HepG2 (cell line): ENCODE measurements around the gene MAMLD1. TPM values are rescaled to one million over a fixed set of nuclear protein-coding genes. Genes with fewer than 3 reads are reported as not detected.

Source experiments
- ATAC-seq: fragments of 200-7000 bp; cut with Tn5 transposase; 3 replicates; pipeline ENCODE4 v1.9.1; 2020; ENCODE audit warnings: mild to moderate bottlenecking, moderate library complexity
- BruUV-seq: library from RNA; stranded (reverse); fragments of 400-500 nt; replicated peaks from 2 replicates; lab custom pipeline; 2021; lab: Mats Ljungman, UMichigan
- CTCF ChIA-PET: fragments of 300-600 bp; formaldehyde crosslinking; extraction: SDS; loops from one replicate; lab custom pipeline; 2021; ENCODE audit warnings: low total read pairs, inconsistent platforms, low intra/inter-chr PET ratio; lab: Yijun Ruan, JAX
- POLR2A ChIA-PET: fragments of 350-600 bp; sonication (Branson Sonifier 250); formaldehyde crosslinking; loops from one replicate; lab custom pipeline; 2020; ENCODE audit warnings: antibody characterized with exemption, inconsistent platforms; lab: Yijun Ruan, JAX
- DNase-seq: peaks from one replicate; pipeline ENCODE4 v3.0.0-alpha.2; 2015; ENCODE audit warnings: low spot score
- FAIRE-seq: peaks from 3 replicates; lab custom pipeline; 2011; peaks lifted over from hg19 to GRCh38; lab: Jason Lieb, UNC
- H2AFZ ChIP-seq: one replicate; pipeline ENCODE4 v1.6.1; 2011; ENCODE audit warnings: low read length, inconsistent platforms
- H3K27ac ChIP-seq: fragments of 300-600 bp; 3 replicates; pipeline ENCODE4 v1.8.0; 2011; ENCODE audit warnings: mixed run types, mild to moderate bottlenecking, mixed read lengths, low read length, inconsistent platforms; ENCODE audit not compliant: insufficient read depth; ENCODE audit errors: extremely low read length
- H3K27me3 ChIP-seq, 2 experiments: fragments of 200-600 bp in 1 of 2; 2 replicates in 1 of 2; 3 replicates in 1 of 2; pipeline versions ENCODE4 v1.6.0 to v1.8.0; 2011; ENCODE audit warnings: low read length in 2 of 2, mild to moderate bottlenecking in 2 of 2, moderate library complexity in 2 of 2, inconsistent platforms in 1 of 2; ENCODE audit not compliant: insufficient read depth in 2 of 2, control insufficient read depth in 1 of 2
- H3K36me3 ChIP-seq, 2 experiments: fragments of 200-600 bp in 1 of 2; replicated peaks in 1 of 2; 2 replicates in 1 of 2; 3 replicates in 1 of 2; pipeline versions ENCODE4 v1.5.1 to v1.8.0; 2011; ENCODE audit warnings: low read length in 2 of 2, inconsistent platforms in 1 of 2; ENCODE audit not compliant: insufficient read depth in 2 of 2, control insufficient read depth in 1 of 2
- H3K4me1 ChIP-seq: 2 replicates; pipeline ENCODE4 v1.5.1; 2012; ENCODE audit warnings: low read length, inconsistent platforms; ENCODE audit not compliant: insufficient read depth
- H3K4me2 ChIP-seq: 2 replicates; pipeline ENCODE4 v1.6.0; 2011; ENCODE audit warnings: low read depth, low read length, inconsistent platforms
- H3K4me3 ChIP-seq, 3 experiments: fragments of 200-600 bp in 1 of 3; sonication (generic), shearing (Covaris generic) in 1 of 3; replicated peaks in 1 of 3; 2 replicates each; pipeline ENCODE4 v1.5.1; 2011 to 2016; ENCODE audit warnings: low read length in 3 of 3, inconsistent platforms in 2 of 3, low read depth in 2 of 3, mild to moderate bottlenecking in 2 of 3, control low read depth in 1 of 3, mixed read lengths in 1 of 3; ENCODE audit not compliant: insufficient read depth in 1 of 3
- H3K79me2 ChIP-seq: one replicate; pipeline ENCODE4 v1.6.1; 2011; ENCODE audit warnings: low read length, inconsistent platforms; ENCODE audit not compliant: insufficient read depth
- H3K9ac ChIP-seq: 2 replicates; pipeline ENCODE4 v1.6.0; 2011; ENCODE audit warnings: mild to moderate bottlenecking, low read depth, low read length, inconsistent platforms; ENCODE audit not compliant: insufficient read depth
- H3K9me3 ChIP-seq: 2 replicates; pipeline ENCODE4 v1.5.1; 2012; ENCODE audit warnings: mild to moderate bottlenecking, low read length
- H4K20me1 ChIP-seq: 2 replicates; pipeline ENCODE4 v1.6.0; 2011; ENCODE audit warnings: inconsistent platforms, mild to moderate bottlenecking, low read length, moderate library complexity; ENCODE audit not compliant: insufficient read depth
- KIAA2018 ChIP-seq: sonication (generic); formaldehyde crosslinking; IDR thresholded peaks from 2 replicates; pipeline ENCODE4 v1.5.0; 2020; ENCODE audit warnings: mild to moderate bottlenecking, missing genetic modification reagents, borderline replicate concordance
- KLF6 ChIP-seq: IDR thresholded peaks from 2 replicates; pipeline ENCODE4 v1.8.0; 2016; ENCODE audit warnings: missing biosample characterization, missing genetic modification reagents
- SIX4 ChIP-seq: sonication (generic); formaldehyde crosslinking; IDR thresholded peaks from 2 replicates; pipeline ENCODE4 v1.4.0; 2020; ENCODE audit warnings: missing genetic modification reagents
- ZBTB20 ChIP-seq: sonication (generic); formaldehyde crosslinking; IDR thresholded peaks from 2 replicates; pipeline ENCODE4 v1.8.1; 2023; ENCODE audit warnings: missing genetic modification reagents, low read depth, mild to moderate bottlenecking, borderline replicate concordance
- ZFP90 ChIP-seq: sonication (generic); formaldehyde crosslinking; IDR thresholded peaks from 2 replicates; pipeline ENCODE4 v1.8.0; 2022; ENCODE audit warnings: missing genetic modification reagents, mild to moderate bottlenecking, inconsistent platforms, borderline replicate concordance
- ZNF282 ChIP-seq: fragments of 450-650 bp; IDR thresholded peaks from 2 replicates; pipeline ENCODE4 v1.6.1; 2018; ENCODE audit not compliant: partially characterized antibody
- ZNF333 ChIP-seq: sonication (generic); formaldehyde crosslinking; IDR thresholded peaks from 2 replicates; pipeline ENCODE4 v1.4.0; 2020; ENCODE audit warnings: mild to moderate bottlenecking, missing genetic modification reagents, borderline replicate concordance
- ZNF570 ChIP-seq: sonication (generic); formaldehyde crosslinking; IDR thresholded peaks from 2 replicates; pipeline ENCODE4 v1.4.0; 2020; ENCODE audit warnings: mild to moderate bottlenecking, missing genetic modification reagents, borderline replicate concordance
- ZNF597 ChIP-seq: sonication (generic); formaldehyde crosslinking; IDR thresholded peaks from 2 replicates; pipeline ENCODE4 v1.5.0; 2020; ENCODE audit warnings: missing genetic modification reagents
- ZNF747 ChIP-seq: sonication (generic); formaldehyde crosslinking; IDR thresholded peaks from 2 replicates; pipeline ENCODE4 v1.8.1; 2023; ENCODE audit warnings: missing genetic modification reagents, mild to moderate bottlenecking, borderline replicate concordance
- WGBS: methylation state at CpG from one replicate; pipeline ENCODE4 v1.1.6; 2017; ENCODE audit warnings: low lambda C conversion rate; 5-methylcytosine and 5-hydroxymethylcytosine counted together
- in situ Hi-C: cut with HindIII; loops from 2 replicates; pipeline ENCODE4 v1.10.0; 2017; ENCODE audit warnings: low pct_unique_long_range_greater_than_20kb; ENCODE audit not compliant: extremely low pct_ligation_motif_present
- intact Hi-C: fragments of 100-400 bp; cut with micrococcal nuclease; formaldehyde crosslinking; loops from one replicate; pipeline ENCODE4 v1.10.0; 2022; ENCODE audit not compliant: unreplicated experiment
- polyA plus RNA-seq, 8 experiments: library from polyadenylated mRNA; depleted of rRNA in 3 of 8; stranded (reverse) in 7 of 8; unstranded in 1 of 8; fragments of >200 nt; fragmentation: Illumina TruSeq in 4 of 8; extraction: Trizol in 4 of 8; gene quantifications; 2 replicates each; pipeline versions ENCODE4 v1.2.1 to v1.2.3, GENCODE V29; 2011 to 2016; ENCODE audit warnings: low read depth in 4 of 8, missing spikeins in 1 of 8, mixed read lengths in 1 of 8; ENCODE audit not compliant: insufficient read depth in 1 of 8
- total RNA-seq, 5 experiments: library from RNA; depleted of rRNA; stranded (reverse); fragments of >200 nt; fragmentation: Illumina TruSeq; extraction: Trizol; gene quantifications; 2 replicates each; pipeline ENCODE4 v1.2.3, GENCODE V29; 2016; ENCODE audit warnings: low read depth in 1 of 5
- TF ChIP-seq, protein P1 (sequence below): sonication (generic); formaldehyde crosslinking; IDR thresholded peaks from 2 replicates; pipeline ENCODE4 v1.8.0; 2022; ENCODE audit warnings: missing genetic modification reagents, mild to moderate bottlenecking, moderate library complexity, borderline replicate concordance

MAMLD1 gene
- total and polyA plus RNA-seq, 2 of the 13 experiments (the other 11 are each of a cell fraction or from before 2014, with no cell fraction given): not detected

- TF ChIP-seq ZNF597: no peak
- no peak for TF ChIP-seq ZNF333 (CRISPR knock-in tag)
- TF ChIP-seq ZNF282: no peak
- TF ChIP-seq, all 625 proteins: peak for 0
Measured at GRCh38 chrX:150326541-150327247, 36.4 kb upstream of the MAMLD1 start (continued).

GRCh38 chrX:150329282-150329681, 33.8 kb upstream of the MAMLD1 start:
- in situ Hi-C loops: no loop called here
- intact Hi-C loops: no loop called here
- Histone ChIP-seq H3K79me2 (no peaks in the 10 kb centered on the region), H3K27me3 (no peaks in the 10 kb centered on the region), H2AFZ (no peak overlapping the region), H3K9ac (no peak overlapping the region), H4K20me1 (no peaks in the 10 kb centered on the region), H3K4me2 (no peak overlapping the region), H3K36me3 (no peaks in the 10 kb centered on the region), H3K27ac (no peak overlapping the region), H3K4me1 (no peaks in the 10 kb centered on the region), H3K4me3 (no peak overlapping the region), H3K9me3 (no peaks in the 10 kb centered on the region)
- ChIA-PET POLR2A (no interaction called here), CTCF (no interaction called here)
- FAIRE-seq (no peak), ATAC-seq (no peak), DNase-seq (no peak)
- WGBS: no CpG with 5 or more reads among the region's 8 CpGs
- BruUV-seq: no TSS peak
- no peak for TF ChIP-seq SIX4 (CRISPR knock-in tag)
- TF ChIP-seq ZFP90 (CRISPR knock-in tag): no peak
- TF ChIP-seq ZBTB20 (CRISPR knock-in tag): no peak
- TF ChIP-seq KIAA2018 (CRISPR knock-in tag): no peak
- TF ChIP-seq ZNF570 (CRISPR knock-in tag): no peak
- TF ChIP-seq, protein P1, sequence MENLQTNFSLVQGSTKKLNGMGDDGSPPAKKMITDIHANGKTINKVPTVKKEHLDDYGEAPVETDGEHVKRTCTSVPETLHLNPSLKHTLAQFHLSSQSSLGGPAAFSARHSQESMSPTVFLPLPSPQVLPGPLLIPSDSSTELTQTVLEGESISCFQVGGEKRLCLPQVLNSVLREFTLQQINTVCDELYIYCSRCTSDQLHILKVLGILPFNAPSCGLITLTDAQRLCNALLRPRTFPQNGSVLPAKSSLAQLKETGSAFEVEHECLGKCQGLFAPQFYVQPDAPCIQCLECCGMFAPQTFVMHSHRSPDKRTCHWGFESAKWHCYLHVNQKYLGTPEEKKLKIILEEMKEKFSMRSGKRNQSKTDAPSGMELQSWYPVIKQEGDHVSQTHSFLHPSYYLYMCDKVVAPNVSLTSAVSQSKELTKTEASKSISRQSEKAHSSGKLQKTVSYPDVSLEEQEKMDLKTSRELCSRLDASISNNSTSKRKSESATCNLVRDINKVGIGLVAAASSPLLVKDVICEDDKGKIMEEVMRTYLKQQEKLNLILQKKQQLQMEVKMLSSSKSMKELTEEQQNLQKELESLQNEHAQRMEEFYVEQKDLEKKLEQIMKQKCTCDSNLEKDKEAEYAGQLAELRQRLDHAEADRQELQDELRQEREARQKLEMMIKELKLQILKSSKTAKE (CRISPR knock-in tag): no peak
- TF ChIP-seq KLF6 (CRISPR knock-in tag): no peak
- no peak for TF ChIP-seq ZNF747 (CRISPR knock-in tag)
